PC-9 (cell line): Measurements from ENCODE around the gene RNF148.

Experiments used
- EZH2 ChIP-seq: fragments of 200-600 bp; sonication (generic); IDR thresholded peaks from 2 replicates; pipeline ENCODE4 v1.8.0; 2017; ENCODE audit warnings: antibody characterized with exemption, low read depth
- TF ChIP-seq, protein P1 (sequence below): fragments of 200-600 bp; sonication (generic); conservative IDR thresholded peaks from 2 replicates; pipeline ENCODE4 v1.6.1; 2017; ENCODE audit warnings: mixed run types, antibody characterized with exemption, mild to moderate bottlenecking, moderate library complexity

DNA sequence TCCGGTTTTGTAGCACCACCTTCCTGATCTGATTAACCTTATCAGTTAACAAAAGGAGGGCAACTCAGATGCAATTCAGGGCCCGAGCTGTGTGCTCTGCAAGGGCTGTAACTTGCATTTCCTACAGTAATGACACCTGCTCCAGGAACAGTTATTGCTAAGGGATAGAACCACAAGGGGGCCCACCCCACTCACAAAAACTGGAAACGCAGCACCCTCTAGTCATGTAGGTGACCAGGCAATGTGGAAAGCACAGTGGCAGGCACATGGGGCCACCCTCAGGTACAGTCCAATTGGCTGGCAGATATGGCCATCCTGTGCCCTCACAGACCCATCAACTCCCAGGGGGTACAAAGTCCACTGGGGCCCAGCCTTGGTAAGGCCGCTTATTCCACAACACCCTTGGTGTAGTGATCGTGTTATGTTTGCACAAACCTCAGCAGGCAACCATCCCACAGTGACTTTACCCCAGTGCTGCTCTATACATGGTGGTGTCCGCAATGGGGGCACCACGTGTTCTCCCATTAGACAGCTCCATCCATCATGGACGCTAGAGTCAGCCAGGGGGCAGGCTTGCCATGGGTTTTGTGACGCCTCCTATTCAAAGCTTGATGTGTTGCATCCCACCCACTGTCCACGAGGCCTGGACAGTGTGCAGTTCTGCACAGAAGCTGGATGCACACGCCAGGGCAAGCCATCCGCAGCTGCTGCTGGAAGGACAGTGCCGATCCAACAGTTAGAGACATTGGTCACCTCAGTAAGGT is 13.2 kb downstream of the RNF148 start:
- TF ChIP-seq EZH2: no peak
- TF ChIP-seq, protein P1, sequence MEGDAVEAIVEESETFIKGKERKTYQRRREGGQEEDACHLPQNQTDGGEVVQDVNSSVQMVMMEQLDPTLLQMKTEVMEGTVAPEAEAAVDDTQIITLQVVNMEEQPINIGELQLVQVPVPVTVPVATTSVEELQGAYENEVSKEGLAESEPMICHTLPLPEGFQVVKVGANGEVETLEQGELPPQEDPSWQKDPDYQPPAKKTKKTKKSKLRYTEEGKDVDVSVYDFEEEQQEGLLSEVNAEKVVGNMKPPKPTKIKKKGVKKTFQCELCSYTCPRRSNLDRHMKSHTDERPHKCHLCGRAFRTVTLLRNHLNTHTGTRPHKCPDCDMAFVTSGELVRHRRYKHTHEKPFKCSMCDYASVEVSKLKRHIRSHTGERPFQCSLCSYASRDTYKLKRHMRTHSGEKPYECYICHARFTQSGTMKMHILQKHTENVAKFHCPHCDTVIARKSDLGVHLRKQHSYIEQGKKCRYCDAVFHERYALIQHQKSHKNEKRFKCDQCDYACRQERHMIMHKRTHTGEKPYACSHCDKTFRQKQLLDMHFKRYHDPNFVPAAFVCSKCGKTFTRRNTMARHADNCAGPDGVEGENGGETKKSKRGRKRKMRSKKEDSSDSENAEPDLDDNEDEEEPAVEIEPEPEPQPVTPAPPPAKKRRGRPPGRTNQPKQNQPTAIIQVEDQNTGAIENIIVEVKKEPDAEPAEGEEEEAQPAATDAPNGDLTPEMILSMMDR: no peak
